Left ventricle myocardium superior (tissue), 1 donor: ENCODE measurements around the gene BHLHA15. TPM values are rescaled to one million over a fixed set of nuclear protein-coding genes. Genes with fewer than 3 reads are reported as not detected.

ENCODE experiments used
- ATAC-seq: fragments of 200-7000 bp; cut with Tn5 transposase; one replicate; pipeline ENCODE4 v1.9.1; 2020; ENCODE audit warnings: mild to moderate bottlenecking, moderate library complexity
- DNase-seq: peaks from one replicate; pipeline ENCODE4 v3.0.0-alpha.2; 2020
- intact Hi-C: fragments of 100-400 bp; cut with micrococcal nuclease; formaldehyde crosslinking; loops from one replicate; pipeline ENCODE4 v1.11.0; 2022
- total RNA-seq: library from RNA; stranded (reverse); fragmentation: NEBNext Ultra II Directional; extraction: Animal tissue kit (Norgen Biotek cat#: 25700); gene quantifications from one replicate; pipeline ENCODE4 v1.2.1, GENCODE V29; 2021
- donor health status: DM: no; HTN: yes; CAD: no; lungs with severe emphysema.

The BHLHA15 gene
- total RNA-seq, 1 donor from 2014 or later, result not detected

- DNase-seq (no peak), ATAC-seq (no peak)
- intact Hi-C loops, result no loop called here
Measured at GRCh38 chr7:98234429-98235147, 23.3 kb downstream of the BHLHA15 start.

- intact Hi-C loops, result no loop called here
- ATAC-seq, result no peak
- no peak for DNase-seq
Measured at GRCh38 chr7:98235901-98236300, 24.7 kb downstream of the BHLHA15 start.

GRCh38 chr7:98236355-98237185, 25.3 kb downstream of the BHLHA15 start:
- no peak for DNase-seq
- ATAC-seq, result no peak
- intact Hi-C loops, result no loop called here

GRCh38 chr7:98238076-98238475, 26.8 kb downstream of the BHLHA15 start:
- ATAC-seq, result no peak
- intact Hi-C loops, result no loop called here
- no peak for DNase-seq

- ATAC-seq, result no peak
- intact Hi-C loops, result no loop called here
- DNase-seq, result no peak
Measured at GRCh38 chr7:98238976-98239375, 27.7 kb downstream of the BHLHA15 start.

GRCh38 chr7:98240961-98241673, 29.9 kb downstream of the BHLHA15 start:
- peak; percentile 61 for DNase-seq
- intact Hi-C loops, result no loop called here
- peak; percentile 57 for ATAC-seq

GRCh38 chr7:98241674-98242241, 30.5 kb downstream of the BHLHA15 start:
- no peak for ATAC-seq
- no peak for DNase-seq
- intact Hi-C loops, result no loop called here

- ATAC-seq, result no peak
- intact Hi-C loops, result no loop called here
- DNase-seq, result no peak
Measured at GRCh38 chr7:98242342-98242741, 31.1 kb downstream of the BHLHA15 start.

- no peak for DNase-seq
- ATAC-seq, result no peak
- intact Hi-C loops, result no loop called here
Measured at GRCh38 chr7:98242934-98243333, 31.7 kb downstream of the BHLHA15 start.

- ATAC-seq, result no peak
- no peak for DNase-seq
- intact Hi-C loops, result no loop called here
Measured at GRCh38 chr7:98244871-98245270, 33.6 kb downstream of the BHLHA15 start.

GRCh38 chr7:98248156-98248555, 36.9 kb downstream of the BHLHA15 start:
- no peak for DNase-seq
- intact Hi-C loops, result no loop called here
- ATAC-seq, result no peak

- DNase-seq (no peak), ATAC-seq (no peak)
- intact Hi-C loops, result no loop called here
Measured at GRCh38 chr7:98249106-98249505, 37.9 kb downstream of the BHLHA15 start.

GRCh38 chr7:98250789-98251188, 39.5 kb downstream of the BHLHA15 start:
- intact Hi-C loops, result no loop called here
- DNase-seq, result no peak
- ATAC-seq, result no peak

- intact Hi-C loops, result no loop called here
- DNase-seq (no peak), ATAC-seq (no peak)
Measured at GRCh38 chr7:98251231-98251600, 40.0 kb downstream of the BHLHA15 start.

- DNase-seq (peak; percentile 98), ATAC-seq (peak; percentile 99)
- intact Hi-C loops, result no loop called here
Measured at GRCh38 chr7:98251601-98252424, 40.6 kb downstream of the BHLHA15 start, which contains the start of gene TECPR1. Gene TECPR1 (minus strand): TSS chr7:98252232. CDS start chr7:98246146, 6,086 bp downstream.

GRCh38 chr7:98252425-98253054, 41.3 kb downstream of the BHLHA15 start:
- no peak for DNase-seq
- no peak for ATAC-seq
- intact Hi-C loops, result no loop called here

- DNase-seq, result no peak
- intact Hi-C loops, result no loop called here
- no peak for ATAC-seq
Measured at GRCh38 chr7:98254516-98254915, 43.3 kb downstream of the BHLHA15 start.

- no peak for DNase-seq
- intact Hi-C loops, result no loop called here
- ATAC-seq, result no peak
Measured at GRCh38 chr7:98254951-98255610, 43.8 kb downstream of the BHLHA15 start.
